Thymus (tissue), 11 donors: ENCODE results near the gene TANGO6. TPM values are rescaled to one million over a fixed set of nuclear protein-coding genes. Genes with fewer than 3 reads are reported as not detected.
"Not testable (repeated sequence)": the region's sequence is repeated elsewhere in the genome, so short reads cannot be mapped to it uniquely, and the experiment has no call there.

ENCODE experiments used
- DNase-seq, 9 donors: peaks; one replicate each; pipeline ENCODE4 v3.0.0-alpha.2; 2013; ENCODE audit warnings: low spot score in 9 of 9, low read depth in 6 of 9, missing footprints in 1 of 9
- H3K27ac ChIP-seq, 2 donors: one replicate each; pipeline ENCODE4 v1.5.1; 2013; ENCODE audit warnings: control low read depth in 1 of 2, low read depth in 1 of 2, low read length in 1 of 2, mild to moderate bottlenecking in 1 of 2, moderate library complexity in 1 of 2
- H3K27me3 ChIP-seq, 2 donors: one replicate each; pipeline ENCODE4 v1.5.1; 2013; ENCODE audit warnings: low read length in 1 of 2; ENCODE audit not compliant: control insufficient read depth in 2 of 2, insufficient read depth in 1 of 2
- H3K36me3 ChIP-seq, 2 donors: one replicate each; pipeline ENCODE4 v1.5.1; 2013; ENCODE audit warnings: low read length in 1 of 2, mild to moderate bottlenecking in 1 of 2, moderate library complexity in 1 of 2; ENCODE audit not compliant: control insufficient read depth in 2 of 2, insufficient read depth in 2 of 2
- H3K4me1 ChIP-seq, 2 donors: one replicate each; pipeline ENCODE4 v1.5.1; 2013; ENCODE audit warnings: low read length in 2 of 2; ENCODE audit not compliant: control insufficient read depth in 2 of 2, insufficient read depth in 2 of 2
- H3K4me3 ChIP-seq, 2 donors: one replicate each; pipeline ENCODE4 v1.5.1; 2013; ENCODE audit warnings: low read length in 2 of 2, control low read depth in 1 of 2, mild to moderate bottlenecking in 1 of 2
- H3K9me3 ChIP-seq, 2 donors: one replicate each; pipeline ENCODE4 v1.5.1; 2013; ENCODE audit warnings: low read length in 1 of 2, mild to moderate bottlenecking in 1 of 2; ENCODE audit not compliant: control insufficient read depth in 2 of 2, insufficient read depth in 1 of 2
- WGBS: extraction: QIAGEN DNeasy Blood & Tissue Kit; methylation state at CpG from one replicate; pipeline ENCODE4 v1.1.7; 2013; 5-methylcytosine and 5-hydroxymethylcytosine counted together
- polyA plus RNA-seq: library from polyadenylated mRNA; stranded (reverse); fragments of 200-250 nt; gene quantifications from one replicate; pipeline ENCODE4 v1.2.3, GENCODE V29; 2013
- total RNA-seq: library from RNA; stranded (reverse); fragments of 120-200 nt; gene quantifications from one replicate; pipeline ENCODE4 v1.2.4, GENCODE V29; 2013
- donor health status: healthy.

The TANGO6 gene
- total and polyA plus RNA-seq, 2 donors = 3.2 to 9.1 TPM

GRCh38 chr16:68825427-68825826 is 17.9 kb upstream of the TANGO6 start:
- Histone ChIP-seq H3K4me3 (no peak overlapping the region), H3K9me3 (no peaks in the 10 kb centered on the region), H3K4me1 (no peaks in the 10 kb centered on the region), H3K27me3 (no peaks in the 10 kb centered on the region), H3K27ac (no peak overlapping the region), H3K36me3 (peaks cover 0 to 3% of the 10 kb centered on the region in 2 donors)
- no peak for DNase-seq

DNA sequence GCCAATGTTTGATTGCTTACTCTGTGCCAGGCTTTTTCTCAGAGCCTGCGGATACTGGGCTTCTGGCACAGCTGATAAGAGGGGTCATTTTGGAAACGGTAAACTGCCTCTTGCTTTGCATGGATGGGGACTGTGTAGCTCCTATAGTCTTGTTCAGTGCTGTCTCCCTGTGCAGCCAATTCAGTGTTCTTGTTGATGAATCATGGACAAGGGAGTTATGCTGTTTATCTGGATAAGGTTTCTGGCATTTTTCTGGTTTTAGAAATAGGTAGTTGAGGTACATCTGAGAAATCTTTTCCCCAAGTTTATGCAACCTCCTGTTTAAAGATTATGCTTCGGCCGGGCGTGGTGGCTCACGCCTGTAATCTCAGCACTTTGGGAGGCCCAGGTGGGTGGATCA is 16.7 kb upstream of the TANGO6 start:
- 94% methylated on average over 6 of the region's 6 CpGs for WGBS
- peaks cover 0 to 3% of the 10 kb centered on the region in 2 donors for H3K36me3 ChIP-seq
- no peak for DNase-seq
- no peaks in the 10 kb centered on the region for H3K27me3 ChIP-seq
- H3K4me1 ChIP-seq = no peaks in the 10 kb centered on the region
- no peaks in the 10 kb centered on the region for H3K9me3 ChIP-seq
- no peak overlapping the region for H3K4me3 ChIP-seq
- no peak overlapping the region for H3K27ac ChIP-seq

DNA sequence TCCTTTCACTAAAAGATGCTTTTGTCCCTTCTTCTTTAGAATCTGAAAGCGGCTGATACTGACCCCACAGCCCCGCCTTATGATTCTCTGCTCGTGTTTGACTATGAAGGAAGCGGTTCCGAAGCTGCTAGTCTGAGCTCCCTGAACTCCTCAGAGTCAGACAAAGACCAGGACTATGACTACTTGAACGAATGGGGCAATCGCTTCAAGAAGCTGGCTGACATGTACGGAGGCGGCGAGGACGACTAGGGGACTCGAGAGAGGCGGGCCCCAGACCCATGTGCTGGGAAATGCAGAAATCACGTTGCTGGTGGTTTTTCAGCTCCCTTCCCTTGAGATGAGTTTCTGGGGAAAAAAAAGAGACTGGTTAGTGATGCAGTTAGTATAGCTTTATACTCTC is 10.1 kb upstream of the TANGO6 start:
- Histone ChIP-seq H3K9me3 (no peaks in the 10 kb centered on the region), H3K4me1 (no peaks in the 10 kb centered on the region), H3K4me3 (no peak overlapping the region), H3K27ac (no peak overlapping the region), H3K27me3 (no peaks in the 10 kb centered on the region), H3K36me3 (no peaks in the 10 kb centered on the region)
- WGBS = 90% methylated on average over 14 of the region's 14 CpGs
- DNase-seq = no peak

DNA sequence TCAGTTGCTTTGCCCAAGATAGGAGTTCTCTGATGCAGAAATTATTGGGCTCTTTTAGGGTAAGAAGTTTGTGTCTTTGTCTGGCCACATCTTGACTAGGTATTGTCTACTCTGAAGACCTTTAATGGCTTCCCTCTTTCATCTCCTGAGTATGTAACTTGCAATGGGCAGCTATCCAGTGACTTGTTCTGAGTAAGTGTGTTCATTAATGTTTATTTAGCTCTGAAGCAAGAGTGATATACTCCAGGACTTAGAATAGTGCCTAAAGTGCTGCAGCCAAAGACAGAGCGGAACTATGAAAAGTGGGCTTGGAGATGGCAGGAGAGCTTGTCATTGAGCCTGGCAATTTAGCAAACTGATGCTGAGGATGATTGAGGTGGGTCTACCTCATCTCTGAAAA is 8.8 kb upstream of the TANGO6 start:
- no peaks in the 10 kb centered on the region for H3K9me3 ChIP-seq
- H3K4me1 ChIP-seq = no peaks in the 10 kb centered on the region
- H3K4me3 ChIP-seq = no peak overlapping the region
- no peak overlapping the region for H3K27ac ChIP-seq
- no peak for DNase-seq
- no peaks in the 10 kb centered on the region for H3K36me3 ChIP-seq
- H3K27me3 ChIP-seq = no peaks in the 10 kb centered on the region
- 97% methylated on average over 1 of the region's 1 CpG for WGBS

DNA sequence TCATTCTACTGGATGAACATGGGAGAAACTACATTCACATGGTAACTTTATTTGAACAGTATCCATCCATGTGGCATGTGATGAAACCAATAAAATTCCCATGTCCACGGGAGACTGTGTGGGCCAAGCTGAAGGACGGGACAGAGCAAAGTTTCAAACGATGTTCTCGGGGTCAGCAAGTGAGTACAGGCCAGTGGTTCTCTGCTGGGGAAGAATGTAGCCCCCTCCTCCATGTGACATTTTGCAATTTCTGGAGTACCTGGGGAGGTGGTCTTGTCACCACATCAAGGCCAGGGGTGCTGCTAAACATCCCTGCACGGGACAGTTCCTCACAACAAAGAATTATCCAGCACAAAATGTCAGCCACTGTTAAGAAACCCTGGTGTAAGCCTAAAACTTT is 7.4 kb upstream of the TANGO6 start:
- no peak overlapping the region for H3K27ac ChIP-seq
- 93% methylated on average over 5 of the region's 5 CpGs for WGBS

DNA sequence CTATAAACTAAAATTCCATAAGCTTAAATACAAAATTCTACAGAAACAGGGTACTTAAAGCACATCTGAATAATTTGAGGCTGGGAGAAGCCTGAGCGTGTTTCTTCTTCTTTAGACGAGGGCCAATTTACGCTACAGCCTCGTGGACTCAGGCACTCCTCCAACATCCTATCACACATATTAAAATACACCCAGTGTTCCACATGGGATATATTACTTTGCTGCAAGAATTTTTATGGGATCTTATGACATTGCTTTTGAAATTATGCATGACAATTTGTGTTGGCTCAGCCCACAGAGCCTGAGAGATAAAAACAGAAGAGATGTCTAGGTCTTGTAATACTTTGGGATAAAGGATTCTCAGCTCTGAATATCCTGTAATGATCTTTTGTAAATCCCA is 3.5 kb upstream of the TANGO6 start:
- Histone ChIP-seq H3K9me3 (no peaks in the 10 kb centered on the region), H3K36me3 (no peaks in the 10 kb centered on the region), H3K4me3 (no peak overlapping the region), H3K27me3 (no peaks in the 10 kb centered on the region), H3K27ac (no peak overlapping the region), H3K4me1 (peaks cover 10% of the 10 kb centered on the region in 2 donors)
- no peak for DNase-seq
- 92% methylated on average over 4 of the region's 4 CpGs for WGBS

More for the DNA sequence above, 7.4 kb upstream of the TANGO6 start:
- H3K9me3 ChIP-seq = no peaks in the 10 kb centered on the region
- H3K4me1 ChIP-seq = no peaks in the 10 kb centered on the region
- no peaks in the 10 kb centered on the region for H3K27me3 ChIP-seq
- H3K36me3 ChIP-seq = no peaks in the 10 kb centered on the region
- DNase-seq = no peak
- H3K4me3 ChIP-seq = no peak overlapping the region

DNA sequence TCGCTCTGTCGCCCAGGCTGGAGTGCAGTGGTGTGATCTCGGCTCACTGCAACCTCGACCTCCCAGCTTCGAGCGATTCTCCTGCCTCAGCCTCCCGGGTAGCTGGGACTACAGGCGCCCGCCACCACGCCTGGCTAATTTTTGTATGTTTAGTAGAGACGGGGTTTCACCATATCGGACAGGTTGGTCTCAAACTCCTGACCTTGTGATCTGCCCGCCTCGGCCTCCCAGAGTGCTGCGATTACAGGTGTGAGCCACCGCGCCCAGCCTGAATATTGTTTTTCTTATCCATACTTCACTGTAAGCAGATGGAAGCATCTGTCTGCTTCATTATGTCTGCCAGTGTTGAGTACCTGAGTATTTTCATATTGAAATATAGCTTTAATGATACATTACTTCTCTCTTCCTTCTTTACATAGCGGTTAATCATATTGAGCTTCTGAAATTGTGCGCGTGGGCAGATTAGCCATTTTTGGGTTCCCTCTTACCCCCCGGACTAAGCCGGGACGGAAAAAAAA is 308 bp upstream of the TANGO6 start:
- H3K9me3 ChIP-seq, DNase-seq, H3K36me3 ChIP-seq, H3K27ac ChIP-seq, H3K27me3 ChIP-seq: not testable (repeated sequence)
- WGBS = 59% methylated on average over 23 of the region's 23 CpGs
- peak overlapping the region; percentile 59 to 80 for H3K4me3 ChIP-seq
- peaks cover 10% of the 10 kb centered on the region in 2 donors for H3K4me1 ChIP-seq

DNA sequence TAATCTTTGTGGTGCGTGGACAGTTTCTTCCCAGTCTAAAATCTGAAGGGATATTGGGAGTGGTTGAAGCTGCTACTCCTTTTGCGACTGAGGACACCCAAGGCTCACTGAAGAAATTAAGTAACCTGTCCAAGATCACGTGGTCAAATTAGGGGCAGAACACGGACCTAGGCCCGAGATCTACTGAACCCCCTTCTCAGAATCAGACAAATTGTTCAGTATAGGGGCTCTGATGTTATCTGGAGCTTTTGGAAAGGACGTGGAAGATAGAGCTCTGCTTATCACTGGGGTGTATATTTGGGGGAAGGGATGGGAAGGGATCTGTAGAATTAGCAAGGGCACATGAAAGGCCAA is 857 bp downstream of the TANGO6 start:
- Histone ChIP-seq H3K4me3 (peak overlapping the region; percentile 59 to 80), H3K9me3 (no peaks in the 10 kb centered on the region), H3K36me3 (no peaks in the 10 kb centered on the region), H3K4me1 (peaks cover 10% of the 10 kb centered on the region in 2 donors), H3K27ac (peak overlapping the region; percentile 65 to 92), H3K27me3 (no peaks in the 10 kb centered on the region)
- 12% methylated on average over 6 of the region's 6 CpGs for WGBS
- DNase-seq = peak in 1 of 9 donors; percentile 10

- H3K4me1 ChIP-seq = peaks cover 6 to 7% of the 10 kb centered on the region in 2 donors
Observed at GRCh38 chr16:68848786-68849185, 5.5 kb downstream of the TANGO6 start.

GRCh38 chr16:68850481-68850880 is 7.2 kb downstream of the TANGO6 start:
- Histone ChIP-seq H3K36me3 (no peaks in the 10 kb centered on the region), H3K4me1 (no peaks in the 10 kb centered on the region), H3K4me3 (no peak overlapping the region), H3K9me3 (no peaks in the 10 kb centered on the region), H3K27me3 (no peaks in the 10 kb centered on the region), H3K27ac (no peak overlapping the region)
- DNase-seq = no peak
- 98% methylated on average over 2 of the region's 2 CpGs for WGBS

More at GRCh38 chr16:68848786-68849185, 5.5 kb downstream of the TANGO6 start:
- no peak for DNase-seq
- Histone ChIP-seq H3K9me3 (no peaks in the 10 kb centered on the region), H3K36me3 (no peaks in the 10 kb centered on the region), H3K4me3 (no peak overlapping the region), H3K27me3 (no peaks in the 10 kb centered on the region), H3K27ac (no peak overlapping the region)
- WGBS = 87% methylated on average over 9 of the region's 9 CpGs
